ENCODE measurements around the gene FCER2.

Gene FCER2

DNA sequence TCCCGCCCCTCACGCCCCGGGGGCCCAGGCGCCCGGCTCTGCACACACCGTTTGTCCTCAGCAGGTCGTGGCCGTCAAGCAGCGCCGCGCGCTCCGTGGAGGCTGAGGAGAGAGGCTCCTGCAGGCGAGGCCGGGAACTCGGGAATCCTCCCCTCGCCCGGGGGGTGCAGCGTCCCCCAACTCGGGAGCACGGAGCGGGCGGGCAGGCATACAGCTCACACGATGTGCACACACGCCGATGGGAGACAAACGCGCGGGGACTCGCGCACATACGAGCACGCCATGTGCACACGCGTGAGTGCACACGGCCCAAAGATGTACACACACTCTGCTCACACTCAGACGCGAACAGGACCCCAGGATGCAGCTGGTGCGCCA, 29.3 kb upstream of the FCER2 start:
- H3K4me2 ChIP-seq (ENCODE audit: low read length): no peak overlapping the region
- H3K4me3 ChIP-seq (ENCODE audit: low read depth, low read length, poor library complexity, severe bottlenecking): no peak overlapping the region
- no peak overlapping the region for H3K27ac ChIP-seq (ENCODE audit: low read depth, low read length, poor library complexity, severe bottlenecking)
- no peaks in the 10 kb centered on the region for H3K9me3 ChIP-seq (ENCODE audit: low read length)
- H3K27me3 ChIP-seq (ENCODE audit: insufficient read depth, low read length): peaks cover 3% of the 10 kb centered on the region; the same call in 1 of the 2 replicates
- H4K20me1 ChIP-seq (ENCODE audit: insufficient read depth, low read length): no peaks in the 10 kb centered on the region
- H3K4me1 ChIP-seq (ENCODE audit: insufficient read depth, low read length, severe bottlenecking): no peaks in the 10 kb centered on the region
- H2AFZ ChIP-seq (ENCODE audit: low read length): no peak overlapping the region
- H3K79me2 ChIP-seq (ENCODE audit: insufficient read depth, low read length): no peaks in the 10 kb centered on the region
- no peaks in the 10 kb centered on the region for H3K36me3 ChIP-seq (ENCODE audit: insufficient read depth, low read length)
- H3K9ac ChIP-seq (ENCODE audit: low read length): no peak overlapping the region
- no peaks in the 10 kb centered on the region for H3F3A ChIP-seq (ENCODE audit: insufficient read depth, low read length)
- no peaks in the 10 kb centered on the region for H3K9me2 ChIP-seq (ENCODE audit: low read depth, low read length)
- TF ChIP-seq, protein P1, sequence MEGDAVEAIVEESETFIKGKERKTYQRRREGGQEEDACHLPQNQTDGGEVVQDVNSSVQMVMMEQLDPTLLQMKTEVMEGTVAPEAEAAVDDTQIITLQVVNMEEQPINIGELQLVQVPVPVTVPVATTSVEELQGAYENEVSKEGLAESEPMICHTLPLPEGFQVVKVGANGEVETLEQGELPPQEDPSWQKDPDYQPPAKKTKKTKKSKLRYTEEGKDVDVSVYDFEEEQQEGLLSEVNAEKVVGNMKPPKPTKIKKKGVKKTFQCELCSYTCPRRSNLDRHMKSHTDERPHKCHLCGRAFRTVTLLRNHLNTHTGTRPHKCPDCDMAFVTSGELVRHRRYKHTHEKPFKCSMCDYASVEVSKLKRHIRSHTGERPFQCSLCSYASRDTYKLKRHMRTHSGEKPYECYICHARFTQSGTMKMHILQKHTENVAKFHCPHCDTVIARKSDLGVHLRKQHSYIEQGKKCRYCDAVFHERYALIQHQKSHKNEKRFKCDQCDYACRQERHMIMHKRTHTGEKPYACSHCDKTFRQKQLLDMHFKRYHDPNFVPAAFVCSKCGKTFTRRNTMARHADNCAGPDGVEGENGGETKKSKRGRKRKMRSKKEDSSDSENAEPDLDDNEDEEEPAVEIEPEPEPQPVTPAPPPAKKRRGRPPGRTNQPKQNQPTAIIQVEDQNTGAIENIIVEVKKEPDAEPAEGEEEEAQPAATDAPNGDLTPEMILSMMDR (IDR thresholded peaks at IDR 0.05; ENCODE audit: low read length): no peak
- no peak for TF ChIP-seq EZH2 (IDR thresholded peaks at IDR 0.05; ENCODE audit: borderline replicate concordance, low read length)

DNA sequence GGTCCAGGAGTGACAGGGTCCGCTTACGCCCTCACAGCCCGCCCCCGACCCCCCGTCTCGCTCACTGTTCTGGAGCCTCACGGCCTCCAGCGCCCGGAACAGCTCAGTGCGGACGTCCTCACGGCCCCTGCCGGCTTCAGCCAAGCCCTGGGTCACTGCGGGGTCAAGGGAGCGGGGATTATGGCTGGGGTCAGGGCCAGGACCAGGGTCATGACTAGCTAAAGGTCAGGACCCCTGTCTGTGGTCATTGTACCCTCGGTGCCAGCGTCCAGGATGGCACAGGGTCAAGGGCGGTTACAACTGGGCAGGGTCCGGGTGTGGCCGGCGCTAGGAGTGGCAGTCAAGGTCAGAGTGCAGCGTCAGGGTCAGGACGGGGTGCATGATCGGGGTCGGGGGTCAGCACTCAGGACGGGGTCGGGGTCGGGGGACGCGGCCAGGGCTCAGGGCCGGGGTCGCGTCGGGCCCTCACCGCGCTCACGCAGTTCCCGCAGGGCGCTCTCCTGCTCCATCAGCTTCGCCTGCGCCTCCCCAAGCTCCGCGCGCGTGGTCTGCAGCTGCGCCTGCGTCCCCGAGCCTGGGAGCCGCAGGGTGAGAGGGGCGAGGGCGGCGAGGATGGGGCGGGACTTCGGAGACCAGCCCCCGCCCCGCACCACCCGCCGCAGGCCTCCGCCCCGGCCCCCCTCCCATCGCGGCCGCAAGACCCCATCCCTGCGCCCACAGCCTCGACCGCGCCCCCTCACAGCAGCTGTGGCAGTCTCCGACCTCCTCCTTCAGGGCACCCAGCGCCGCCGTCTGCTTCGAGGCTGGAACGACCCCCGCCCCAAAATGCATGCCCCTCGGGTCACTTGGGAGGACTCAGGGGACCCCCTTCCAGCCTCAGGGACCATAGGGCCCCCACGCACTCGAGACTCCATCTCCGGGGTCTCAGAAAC, 28.6 kb upstream of the FCER2 start:
- Histone ChIP-seq H3K27me3 (ENCODE audit: insufficient read depth, low read length) (peaks cover 3% of the 10 kb centered on the region; the same call in 1 of the 2 replicates), H3K4me2 (ENCODE audit: low read length) (no peak overlapping the region)

DNA sequence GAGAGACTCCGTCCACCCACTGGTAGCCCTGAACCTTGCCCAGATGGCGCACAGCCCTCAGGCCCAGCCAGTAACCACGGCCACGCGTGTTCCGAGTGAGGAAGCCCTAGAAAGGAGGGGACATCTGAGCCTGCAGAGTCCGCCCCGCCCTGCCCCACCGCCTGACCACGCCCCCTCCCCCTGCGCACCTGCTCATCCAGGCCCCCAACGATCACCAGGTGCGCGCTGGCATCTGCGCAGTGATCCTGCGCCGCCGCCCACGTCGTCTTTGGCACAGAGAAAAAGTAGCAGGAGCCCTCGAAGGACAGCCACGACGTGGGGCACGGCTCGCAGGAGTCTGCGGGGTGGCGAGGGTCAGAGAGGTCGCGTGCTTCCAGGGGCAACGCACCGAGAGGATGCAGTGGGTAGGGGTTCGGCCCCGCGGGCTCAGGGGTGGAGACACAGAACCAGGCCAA, 27.9 kb upstream of the FCER2 start:
- Histone ChIP-seq H3K4me3 (ENCODE audit: low read depth, low read length, poor library complexity, severe bottlenecking) (no peak overlapping the region), H3K9ac (ENCODE audit: low read length) (no peak overlapping the region), H3F3A (ENCODE audit: insufficient read depth, low read length) (no peaks in the 10 kb centered on the region), H3K4me2 (ENCODE audit: low read length) (no peak overlapping the region), H3K9me3 (ENCODE audit: low read length) (no peaks in the 10 kb centered on the region), H3K4me1 (ENCODE audit: insufficient read depth, low read length, severe bottlenecking) (no peaks in the 10 kb centered on the region), H3K27ac (ENCODE audit: low read depth, low read length, poor library complexity, severe bottlenecking) (no peak overlapping the region), H3K27me3 (ENCODE audit: insufficient read depth, low read length) (peaks cover 3% of the 10 kb centered on the region; the same call in 1 of the 2 replicates), H3K9me2 (ENCODE audit: low read depth, low read length) (no peaks in the 10 kb centered on the region), H3K79me2 (ENCODE audit: insufficient read depth, low read length) (no peaks in the 10 kb centered on the region), H2AFZ (ENCODE audit: low read length) (no peak overlapping the region), H3K36me3 (ENCODE audit: insufficient read depth, low read length) (no peaks in the 10 kb centered on the region), H4K20me1 (ENCODE audit: insufficient read depth, low read length) (no peaks in the 10 kb centered on the region)
- TF ChIP-seq, protein P1 (IDR thresholded peaks at IDR 0.05; ENCODE audit: low read length): no peak
- no peak for TF ChIP-seq EZH2 (IDR thresholded peaks at IDR 0.05; ENCODE audit: borderline replicate concordance, low read length)

More for the DNA sequence above, 28.6 kb upstream of the FCER2 start:
- no peaks in the 10 kb centered on the region for H3K36me3 ChIP-seq (ENCODE audit: insufficient read depth, low read length)
- no peak overlapping the region for H3K9ac ChIP-seq (ENCODE audit: low read length)
- no peak overlapping the region for H2AFZ ChIP-seq (ENCODE audit: low read length)
- no peaks in the 10 kb centered on the region for H3F3A ChIP-seq (ENCODE audit: insufficient read depth, low read length)
- no peaks in the 10 kb centered on the region for H4K20me1 ChIP-seq (ENCODE audit: insufficient read depth, low read length)
- no peaks in the 10 kb centered on the region for H3K9me3 ChIP-seq (ENCODE audit: low read length)
- H3K4me1 ChIP-seq (ENCODE audit: insufficient read depth, low read length, severe bottlenecking): no peaks in the 10 kb centered on the region
- no peaks in the 10 kb centered on the region for H3K79me2 ChIP-seq (ENCODE audit: insufficient read depth, low read length)
- TF ChIP-seq EZH2 (IDR thresholded peaks at IDR 0.05; ENCODE audit: borderline replicate concordance, low read length): no peak
- TF ChIP-seq, protein P1 (IDR thresholded peaks at IDR 0.05; ENCODE audit: low read length): no peak
- H3K9me2 ChIP-seq (ENCODE audit: low read depth, low read length): no peaks in the 10 kb centered on the region
- H3K27ac ChIP-seq (ENCODE audit: low read depth, low read length, poor library complexity, severe bottlenecking): no peak overlapping the region
- no peak overlapping the region for H3K4me3 ChIP-seq (ENCODE audit: low read depth, low read length, poor library complexity, severe bottlenecking)
